Measurements from ENCODE around the gene TRIM42.

TRIM42 gene

DNA sequence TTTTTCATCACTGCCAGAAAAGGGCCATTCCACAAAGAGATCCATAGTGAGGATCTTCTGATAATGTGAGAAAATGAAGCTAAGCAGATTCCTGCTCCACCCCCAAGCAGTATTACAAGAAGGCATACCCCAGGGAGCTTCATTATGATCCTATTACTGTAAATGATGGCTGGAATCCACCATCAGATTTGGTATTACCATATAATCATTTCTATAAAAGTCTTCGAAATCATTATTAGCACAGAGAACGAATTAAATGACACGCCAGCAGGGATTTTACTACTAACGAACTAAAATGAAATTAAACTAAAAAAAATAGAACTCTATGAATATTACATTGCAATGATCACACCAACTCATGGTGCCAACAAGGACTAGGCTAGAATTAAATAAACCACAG lies 24.4 kb downstream of the TRIM42 start:
- Histone ChIP-seq H3K27me3 (replicated peaks; ENCODE audit: control insufficient read depth, insufficient read depth, low read length) (no peaks in the 10 kb centered on the region), H3K4me3 (replicated peaks; ENCODE audit: low read depth, low read length) (no peak overlapping the region), H3K36me3 (ENCODE audit: control insufficient read depth, insufficient read depth, low read length) (no peaks in the 10 kb centered on the region)
- TF ChIP-seq, protein P1, sequence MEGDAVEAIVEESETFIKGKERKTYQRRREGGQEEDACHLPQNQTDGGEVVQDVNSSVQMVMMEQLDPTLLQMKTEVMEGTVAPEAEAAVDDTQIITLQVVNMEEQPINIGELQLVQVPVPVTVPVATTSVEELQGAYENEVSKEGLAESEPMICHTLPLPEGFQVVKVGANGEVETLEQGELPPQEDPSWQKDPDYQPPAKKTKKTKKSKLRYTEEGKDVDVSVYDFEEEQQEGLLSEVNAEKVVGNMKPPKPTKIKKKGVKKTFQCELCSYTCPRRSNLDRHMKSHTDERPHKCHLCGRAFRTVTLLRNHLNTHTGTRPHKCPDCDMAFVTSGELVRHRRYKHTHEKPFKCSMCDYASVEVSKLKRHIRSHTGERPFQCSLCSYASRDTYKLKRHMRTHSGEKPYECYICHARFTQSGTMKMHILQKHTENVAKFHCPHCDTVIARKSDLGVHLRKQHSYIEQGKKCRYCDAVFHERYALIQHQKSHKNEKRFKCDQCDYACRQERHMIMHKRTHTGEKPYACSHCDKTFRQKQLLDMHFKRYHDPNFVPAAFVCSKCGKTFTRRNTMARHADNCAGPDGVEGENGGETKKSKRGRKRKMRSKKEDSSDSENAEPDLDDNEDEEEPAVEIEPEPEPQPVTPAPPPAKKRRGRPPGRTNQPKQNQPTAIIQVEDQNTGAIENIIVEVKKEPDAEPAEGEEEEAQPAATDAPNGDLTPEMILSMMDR (IDR thresholded peaks at IDR 0.05; ENCODE audit: insufficient read depth, low read length, poor library complexity, severe bottlenecking): no peak
- DNase-seq (ENCODE audit: extremely low read depth, insufficient read length): no peak

DNA sequence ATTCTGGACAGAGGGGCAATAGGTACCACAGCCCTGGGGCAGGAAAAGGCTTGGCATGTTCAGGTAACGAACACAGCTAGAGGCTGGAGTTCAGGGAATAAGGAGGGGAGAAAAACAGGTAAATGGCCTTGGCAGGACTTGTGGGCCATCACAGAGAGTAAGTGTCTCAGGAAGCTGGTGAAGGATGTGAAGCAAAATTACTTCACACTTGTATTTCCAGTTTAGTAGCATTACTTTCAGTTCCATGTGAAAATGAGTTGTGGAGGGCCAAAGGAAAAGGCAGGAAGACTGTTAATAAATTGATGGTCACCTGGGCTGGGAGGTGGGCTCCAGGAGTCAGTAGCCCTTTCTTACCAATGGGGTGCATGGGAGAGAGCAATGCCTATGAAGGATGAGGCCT lies 25.6 kb downstream of the TRIM42 start:
- Histone ChIP-seq H3K4me3 (replicated peaks; ENCODE audit: low read depth, low read length) (no peak overlapping the region), H3K36me3 (ENCODE audit: control insufficient read depth, insufficient read depth, low read length) (no peaks in the 10 kb centered on the region), H3K27me3 (replicated peaks; ENCODE audit: control insufficient read depth, insufficient read depth, low read length) (no peaks in the 10 kb centered on the region)
- TF ChIP-seq, protein P1 (IDR thresholded peaks at IDR 0.05; ENCODE audit: insufficient read depth, low read length, poor library complexity, severe bottlenecking): no peak
- DNase-seq (ENCODE audit: extremely low read depth, insufficient read length): no peak

DNA sequence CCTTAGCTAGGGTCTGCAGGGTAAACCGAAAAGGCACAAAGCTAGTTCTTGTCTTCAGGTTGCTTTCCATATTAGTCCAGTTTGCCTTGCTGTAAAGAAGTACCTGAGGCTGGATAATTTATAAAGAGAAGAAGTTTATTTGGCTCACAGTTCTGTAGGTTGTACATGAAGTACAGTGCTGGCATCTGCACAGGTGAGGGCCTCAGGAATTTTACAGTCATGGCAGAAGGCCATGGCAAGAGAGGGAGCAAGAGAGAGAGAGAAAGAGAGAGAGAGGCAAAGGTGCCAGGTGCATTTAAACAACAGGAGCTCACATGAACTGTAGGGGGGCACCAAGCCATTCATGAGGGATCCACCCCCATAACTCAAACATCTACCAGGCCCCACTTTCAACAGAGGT lies 26.9 kb downstream of the TRIM42 start:
- Histone ChIP-seq H3K36me3 (ENCODE audit: control insufficient read depth, insufficient read depth, low read length) (no peaks in the 10 kb centered on the region), H3K4me3 (replicated peaks; ENCODE audit: low read depth, low read length) (no peak overlapping the region), H3K27me3 (replicated peaks; ENCODE audit: control insufficient read depth, insufficient read depth, low read length) (no peaks in the 10 kb centered on the region; the same call in 1 of the 2 replicates)
- TF ChIP-seq, protein P1 (IDR thresholded peaks at IDR 0.05; ENCODE audit: insufficient read depth, low read length, poor library complexity, severe bottlenecking): no peak
- DNase-seq (ENCODE audit: extremely low read depth, insufficient read length): no peak

DNA sequence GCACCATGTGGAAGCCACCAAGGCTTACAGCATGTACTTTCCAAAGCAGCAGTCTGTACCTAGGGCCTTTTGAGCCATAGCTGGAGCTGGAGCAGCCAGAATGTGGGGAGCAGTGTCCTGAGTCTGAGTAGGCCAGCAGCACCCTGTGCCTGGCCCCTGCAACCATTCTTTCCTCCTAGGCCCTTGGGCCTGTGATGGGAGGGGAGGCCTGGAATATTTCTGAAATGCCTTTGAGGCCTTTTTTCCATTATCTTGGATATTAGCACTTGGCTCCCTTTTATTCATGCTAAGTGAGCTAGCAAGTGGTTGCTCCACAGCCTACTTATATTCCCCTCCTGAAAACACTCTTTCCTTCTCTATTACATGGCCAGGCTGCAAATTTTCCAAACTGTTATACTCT lies 28.1 kb downstream of the TRIM42 start:
- TF ChIP-seq, protein P1 (IDR thresholded peaks at IDR 0.05; ENCODE audit: insufficient read depth, low read length, poor library complexity, severe bottlenecking): no peak
- no peaks in the 10 kb centered on the region for H3K36me3 ChIP-seq (ENCODE audit: control insufficient read depth, insufficient read depth, low read length)
- DNase-seq (ENCODE audit: extremely low read depth, insufficient read length): no peak
- no peaks in the 10 kb centered on the region; the same call in 1 of the 2 replicates for H3K27me3 ChIP-seq (replicated peaks; ENCODE audit: control insufficient read depth, insufficient read depth, low read length)
- H3K4me3 ChIP-seq (replicated peaks; ENCODE audit: low read depth, low read length): no peak overlapping the region

DNA sequence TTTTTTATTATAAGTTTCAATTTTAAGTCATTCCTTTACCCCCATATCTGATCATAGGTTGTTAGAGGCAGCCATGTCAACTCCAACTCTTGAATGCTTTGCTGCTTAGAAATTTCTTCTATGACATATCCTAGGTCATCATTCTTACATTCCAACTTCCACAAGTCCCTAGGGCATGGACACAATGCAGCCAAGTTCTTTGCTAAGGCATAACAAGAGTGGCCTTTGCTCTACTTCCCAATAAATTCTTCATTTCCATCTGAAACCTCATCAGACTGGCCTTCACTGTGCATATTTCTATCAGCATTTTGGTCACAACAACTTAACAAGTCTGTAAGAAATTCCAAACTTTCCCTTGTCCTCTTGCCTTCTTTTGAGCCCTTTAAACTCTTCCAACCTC lies 28.5 kb downstream of the TRIM42 start:
- DNase-seq (ENCODE audit: extremely low read depth, insufficient read length): no peak
- TF ChIP-seq, protein P1 (IDR thresholded peaks at IDR 0.05; ENCODE audit: insufficient read depth, low read length, poor library complexity, severe bottlenecking): no peak
- Histone ChIP-seq H3K36me3 (ENCODE audit: control insufficient read depth, insufficient read depth, low read length) (no peaks in the 10 kb centered on the region), H3K4me3 (replicated peaks; ENCODE audit: low read depth, low read length) (no peak overlapping the region), H3K27me3 (replicated peaks; ENCODE audit: control insufficient read depth, insufficient read depth, low read length) (no peaks in the 10 kb centered on the region; the same call in 1 of the 2 replicates)

DNA sequence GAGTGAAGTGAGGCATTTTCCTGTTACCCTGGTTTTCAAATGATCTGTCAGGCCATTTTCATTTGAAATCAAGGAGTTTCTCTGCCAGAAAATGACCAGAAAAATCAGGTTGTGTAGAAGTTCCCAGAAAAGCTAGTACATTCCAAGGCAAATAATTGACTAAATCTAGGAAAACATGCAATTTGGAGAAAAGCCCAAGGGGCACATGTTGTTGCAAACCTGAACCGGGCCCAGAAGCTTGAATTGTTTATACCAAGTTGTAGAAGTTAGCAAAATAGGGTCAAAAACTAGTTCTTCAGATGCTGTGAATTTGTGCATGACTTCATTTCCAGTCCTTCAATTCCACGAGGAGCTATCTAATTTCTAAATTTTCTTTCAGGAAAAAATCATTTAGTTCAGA lies 31.0 kb downstream of the TRIM42 start:
- no peaks in the 10 kb centered on the region for H3K36me3 ChIP-seq (ENCODE audit: control insufficient read depth, insufficient read depth, low read length)
- TF ChIP-seq, protein P1 (IDR thresholded peaks at IDR 0.05; ENCODE audit: insufficient read depth, low read length, poor library complexity, severe bottlenecking): no peak
- no peak overlapping the region for H3K4me3 ChIP-seq (replicated peaks; ENCODE audit: low read depth, low read length)
- DNase-seq (ENCODE audit: extremely low read depth, insufficient read length): no peak
- no peaks in the 10 kb centered on the region; the same call in 1 of the 2 replicates for H3K27me3 ChIP-seq (replicated peaks; ENCODE audit: control insufficient read depth, insufficient read depth, low read length)
